MM.1S (cell line): ENCODE data around the gene PSMG2.

Experiments used
- CTCF ChIP-seq: fragments of 300-600 bp; sonication (generic); IDR thresholded peaks from 2 replicates; pipeline ENCODE4 v1.5.1; 2016; ENCODE audit warnings: antibody characterized with exemption, low read length, mixed read lengths
- EZH2 ChIP-seq: fragments of 300-600 bp; sonication (generic); optimal IDR thresholded peaks from 2 replicates; pipeline ENCODE3; 2017; ENCODE audit warnings: low read depth, mild to moderate bottlenecking, antibody characterized with exemption, low read length, mixed read lengths
- EZH2phosphoT487 ChIP-seq: fragments of 300-600 bp; sonication (generic); IDR thresholded peaks from 2 replicates; pipeline ENCODE4 v1.6.1; 2018; ENCODE audit warnings: antibody characterized with exemption, low read length

- TF ChIP-seq EZH2phosphoT487 (no peak), CTCF (no peak), EZH2 (no peak)
Measured at GRCh38 chr18:12748671-12749070, 45.8 kb downstream of the PSMG2 start.
